A673 (cell line): ENCODE measurements around the gene FOXK1. TPM values are rescaled to one million over a fixed set of nuclear protein-coding genes. Genes with fewer than 3 reads are reported as not detected.
A peak's percentile ranks its signal among the peaks of the same experiment; 100 is the strongest.

ENCODE experiments used
- BruUV-seq: library from RNA; stranded (reverse); fragments of 400-500 nt; replicated peaks from 2 replicates; lab custom pipeline; 2021; lab: Mats Ljungman, UMichigan
- CTCF ChIA-PET: fragments of 300-600 bp; sonication (Branson Sonifier 250); formaldehyde crosslinking; loops from one replicate; lab custom pipeline; 2022; ENCODE audit warnings: antibody characterized with exemption; lab: Charles Lee
- POLR2A ChIA-PET: fragments of 300-600 bp; sonication (Branson Sonifier 250); formaldehyde crosslinking; loops from one replicate; lab custom pipeline; 2022; ENCODE audit warnings: antibody characterized with exemption; ENCODE audit not compliant: low non-redundant PET; lab: Charles Lee
- DNase-seq: peaks from one replicate; pipeline ENCODE4 v3.0.0-alpha.2; 2015; ENCODE audit warnings: low spot score
- H3K27ac ChIP-seq: fragments of 200-600 bp; sonication (generic); 2 replicates; pipeline ENCODE4 v1.5.1; 2016; ENCODE audit warnings: mixed run types, low read depth, mild to moderate bottlenecking, mixed read lengths, antibody characterized with exemption, low read length; ENCODE audit not compliant: poor library complexity, severe bottlenecking
- H3K27me3 ChIP-seq: fragments of 200-600 bp; sonication (generic); replicated peaks from 2 replicates; pipeline ENCODE4 v1.6.1; 2017; ENCODE audit warnings: mixed run types, low read depth, mild to moderate bottlenecking, mixed read lengths, antibody characterized with exemption, low read length; ENCODE audit not compliant: insufficient read depth, poor library complexity
- H3K36me3 ChIP-seq: fragments of 200-600 bp; sonication (generic); 2 replicates; pipeline ENCODE4 v1.6.1; 2016; ENCODE audit warnings: mixed run types, mild to moderate bottlenecking, mixed read lengths, antibody characterized with exemption, low read length; ENCODE audit not compliant: insufficient read depth, poor library complexity, severe bottlenecking
- H3K4me1 ChIP-seq: fragments of 200-600 bp; sonication (generic); 2 replicates; pipeline ENCODE4 v1.6.1; 2017; ENCODE audit warnings: mixed run types, mild to moderate bottlenecking, mixed read lengths, antibody characterized with exemption, low read length; ENCODE audit not compliant: insufficient read depth, poor library complexity, severe bottlenecking
- H3K4me3 ChIP-seq: fragments of 200-600 bp; sonication (generic); 2 replicates; pipeline ENCODE4 v1.5.1; 2016; ENCODE audit warnings: low read depth, mixed run types, mild to moderate bottlenecking, mixed read lengths, low read length; ENCODE audit not compliant: poor library complexity, severe bottlenecking
- H3K9me3 ChIP-seq: fragments of 200-600 bp; sonication (generic); 2 replicates; pipeline ENCODE4 v1.6.1; 2016; ENCODE audit warnings: mixed run types, low read depth, mild to moderate bottlenecking, mixed read lengths, antibody characterized with exemption, low read length; ENCODE audit not compliant: poor library complexity, severe bottlenecking
- EZH2 ChIP-seq: fragments of 200-600 bp; sonication (generic); IDR thresholded peaks from 2 replicates; pipeline ENCODE4 v1.6.1; 2017; ENCODE audit warnings: borderline replicate concordance, low read depth, mild to moderate bottlenecking, mixed read lengths, antibody characterized with exemption, low read length; ENCODE audit not compliant: poor library complexity, severe bottlenecking
- intact Hi-C: fragments of 100-400 bp; cut with micrococcal nuclease; formaldehyde crosslinking; loops from one replicate; pipeline ENCODE4 v1.10.0; 2022; ENCODE audit not compliant: unreplicated experiment
- total RNA-seq: library from RNA; stranded (reverse); gene quantifications from 2 replicates; pipeline ENCODE4 v1.2.3, GENCODE V29; 2021
- TF ChIP-seq, protein P1 (sequence below): fragments of 300-800, 200-600 bp; sonication (generic); conservative IDR thresholded peaks from 2 replicates; pipeline ENCODE4 v1.5.1; 2017; ENCODE audit warnings: low read depth, mild to moderate bottlenecking, antibody characterized with exemption, low read length, moderate library complexity, mixed read lengths

Gene FOXK1
- total RNA-seq, 1 experiment from 2014 or later = 43.8 TPM

DNA sequence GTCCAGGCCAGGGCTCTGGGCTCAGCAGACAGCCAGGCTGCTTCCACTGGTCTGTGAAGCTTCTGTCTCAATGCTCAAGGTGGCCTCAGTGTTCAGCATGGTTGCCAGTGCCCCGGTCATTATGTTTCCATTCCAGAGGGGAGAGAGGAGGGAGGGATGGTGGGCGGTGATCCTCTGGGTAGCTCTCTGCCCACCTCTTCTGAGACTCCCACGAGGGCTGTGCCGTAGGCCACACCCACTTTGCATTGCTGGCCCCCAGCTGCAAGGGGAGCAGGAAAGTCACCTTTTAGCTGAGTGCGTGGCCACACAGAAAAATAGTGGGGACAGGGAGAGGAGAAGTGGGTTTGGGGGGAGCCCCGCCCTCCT is 42.5 kb downstream of the FOXK1 start:
- H3K27ac ChIP-seq = peak overlapping the region; percentile 70
- no peaks in the 10 kb centered on the region for H3K36me3 ChIP-seq
- POLR2A ChIA-PET = no interaction called here
- CTCF ChIA-PET = no interaction called here
- TF ChIP-seq, protein P1, sequence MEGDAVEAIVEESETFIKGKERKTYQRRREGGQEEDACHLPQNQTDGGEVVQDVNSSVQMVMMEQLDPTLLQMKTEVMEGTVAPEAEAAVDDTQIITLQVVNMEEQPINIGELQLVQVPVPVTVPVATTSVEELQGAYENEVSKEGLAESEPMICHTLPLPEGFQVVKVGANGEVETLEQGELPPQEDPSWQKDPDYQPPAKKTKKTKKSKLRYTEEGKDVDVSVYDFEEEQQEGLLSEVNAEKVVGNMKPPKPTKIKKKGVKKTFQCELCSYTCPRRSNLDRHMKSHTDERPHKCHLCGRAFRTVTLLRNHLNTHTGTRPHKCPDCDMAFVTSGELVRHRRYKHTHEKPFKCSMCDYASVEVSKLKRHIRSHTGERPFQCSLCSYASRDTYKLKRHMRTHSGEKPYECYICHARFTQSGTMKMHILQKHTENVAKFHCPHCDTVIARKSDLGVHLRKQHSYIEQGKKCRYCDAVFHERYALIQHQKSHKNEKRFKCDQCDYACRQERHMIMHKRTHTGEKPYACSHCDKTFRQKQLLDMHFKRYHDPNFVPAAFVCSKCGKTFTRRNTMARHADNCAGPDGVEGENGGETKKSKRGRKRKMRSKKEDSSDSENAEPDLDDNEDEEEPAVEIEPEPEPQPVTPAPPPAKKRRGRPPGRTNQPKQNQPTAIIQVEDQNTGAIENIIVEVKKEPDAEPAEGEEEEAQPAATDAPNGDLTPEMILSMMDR = no peak
- TF ChIP-seq EZH2 = no peak
- no peaks in the 10 kb centered on the region for H3K9me3 ChIP-seq
- peak overlapping the region; percentile 40 for H3K4me3 ChIP-seq
- no peaks in the 10 kb centered on the region for H3K27me3 ChIP-seq
- BruUV-seq = no TSS peak
- peak; percentile 50 for DNase-seq
- peaks cover 15% of the 10 kb centered on the region for H3K4me1 ChIP-seq
- intact Hi-C loops = no loop called here

DNA sequence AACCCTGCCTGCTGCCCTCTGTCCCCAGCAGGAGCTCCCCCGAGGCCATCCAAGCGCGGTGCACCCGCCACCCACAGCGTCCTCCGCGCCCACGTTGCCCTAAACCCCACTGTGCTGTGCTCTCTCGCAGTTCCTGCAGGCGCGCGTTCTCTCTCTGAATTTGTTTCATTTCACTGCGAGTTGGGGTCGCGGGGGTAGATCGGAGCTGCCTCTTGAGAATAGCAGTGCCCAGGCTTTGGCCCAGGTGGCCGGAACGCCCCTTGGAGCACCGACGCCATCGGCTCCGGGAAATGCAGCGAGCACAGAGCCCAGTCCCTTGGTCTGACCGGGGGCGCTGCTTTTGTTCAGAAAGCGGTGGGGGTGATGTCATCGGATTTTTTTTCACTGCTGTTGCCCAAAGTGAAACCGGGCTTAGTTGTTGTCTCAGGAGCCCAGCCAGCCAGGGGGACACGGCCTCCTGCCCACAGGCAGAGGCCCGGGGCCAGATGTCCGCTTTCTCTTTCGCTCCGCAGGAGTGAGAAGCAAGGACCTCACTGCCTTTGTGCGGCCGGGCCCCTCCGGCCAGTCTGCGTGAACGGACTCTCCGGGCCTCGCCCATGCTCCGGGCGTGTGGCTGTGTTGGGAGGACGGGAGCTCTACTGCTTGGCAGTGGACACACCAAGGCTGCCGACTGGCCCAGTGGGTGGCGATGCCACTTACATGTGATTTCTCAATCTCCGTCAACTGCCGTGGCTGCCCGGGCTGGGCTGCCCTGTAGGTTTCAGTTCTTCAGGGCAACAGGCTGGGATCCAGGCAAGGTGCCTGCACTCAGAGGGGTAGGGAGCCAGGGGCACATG is 43.1 kb downstream of the FOXK1 start:
- H3K9me3 ChIP-seq = no peaks in the 10 kb centered on the region
- DNase-seq = peak; percentile 50
- H3K27me3 ChIP-seq = no peaks in the 10 kb centered on the region
- peaks cover 15% of the 10 kb centered on the region for H3K4me1 ChIP-seq
- ChIA-PET POLR2A (no interaction called here), CTCF (no interaction called here)
- no peak for TF ChIP-seq EZH2
- TF ChIP-seq, protein P1 = no peak
- peak overlapping the region; percentile 40 for H3K4me3 ChIP-seq
- intact Hi-C loops = no loop called here
- BruUV-seq = no TSS peak
- H3K36me3 ChIP-seq = no peaks in the 10 kb centered on the region
- peak overlapping the region; percentile 70 for H3K27ac ChIP-seq

DNA sequence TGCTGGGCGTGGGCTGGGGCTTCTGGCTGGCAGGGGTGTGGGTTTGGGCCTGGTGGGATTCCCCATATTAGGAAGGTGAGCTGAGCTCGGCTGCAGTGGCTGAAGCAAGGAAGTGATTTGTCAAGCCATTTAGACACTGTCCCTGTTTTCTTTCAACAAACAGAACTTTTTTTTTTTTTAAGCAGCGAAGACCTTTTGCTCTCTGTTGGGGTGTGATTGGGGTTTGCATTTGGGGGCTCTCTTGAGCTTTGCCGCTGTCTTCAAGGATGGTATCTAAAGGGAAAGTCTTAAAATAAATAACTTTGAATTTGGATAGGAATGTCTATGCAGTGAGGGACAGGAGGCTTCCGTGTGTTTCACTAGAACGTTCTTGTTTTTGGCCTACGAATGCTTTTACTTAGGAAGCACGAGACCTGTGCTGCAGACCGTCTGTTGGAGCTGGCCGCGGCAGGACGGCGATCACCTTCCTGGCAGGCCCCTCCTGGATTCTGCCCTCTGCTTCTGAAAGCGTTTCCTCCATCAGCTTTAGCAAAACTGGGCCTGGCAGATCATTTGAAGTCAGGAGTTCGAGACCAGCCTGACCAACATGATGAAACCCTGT is 43.9 kb downstream of the FOXK1 start:
- Histone ChIP-seq H3K9me3 (no peaks in the 10 kb centered on the region), H3K27me3 (no peaks in the 10 kb centered on the region), H3K36me3 (no peaks in the 10 kb centered on the region), H3K27ac (peak overlapping the region; percentile 70), H3K4me3 (peak overlapping the region; percentile 40), H3K4me1 (peaks cover 15% of the 10 kb centered on the region)
- TSS peak; percentile 19 for BruUV-seq
- ChIA-PET CTCF (no interaction called here), POLR2A (no interaction called here)
- no peak for DNase-seq
- intact Hi-C loops = no loop called here
- no peak for TF ChIP-seq EZH2
- TF ChIP-seq, protein P1 = no peak
